IPS-20b (cell line): Measurements from ENCODE around the gene TLE2.
"Not testable (repeated sequence)": the region's sequence is repeated elsewhere in the genome, so short reads cannot be mapped to it uniquely, and the experiment has no call there.

Experiments
- H3K27ac ChIP-seq: one replicate; pipeline ENCODE4 v1.5.1; 2013; ENCODE audit warnings: low read length
- H3K27me3 ChIP-seq: 2 replicates; pipeline ENCODE4 v1.6.1; 2013; ENCODE audit warnings: mild to moderate bottlenecking, low read length, inconsistent platforms; ENCODE audit not compliant: insufficient read depth
- H3K36me3 ChIP-seq: 2 replicates; pipeline ENCODE4 v1.6.1; 2013; ENCODE audit warnings: low read depth, mild to moderate bottlenecking, inconsistent platforms, low read length, moderate library complexity; ENCODE audit not compliant: insufficient read depth
- H3K4me1 ChIP-seq: 2 replicates; pipeline ENCODE4 v1.6.1; 2013; ENCODE audit warnings: mild to moderate bottlenecking, control low read depth, inconsistent platforms, low read length, moderate library complexity; ENCODE audit not compliant: insufficient read depth
- H3K4me3 ChIP-seq: 2 replicates; pipeline ENCODE4 v1.5.1; 2013; ENCODE audit warnings: mild to moderate bottlenecking, low read length, inconsistent platforms
- H3K9ac ChIP-seq: 2 replicates; pipeline ENCODE4 v1.6.1; 2013; ENCODE audit warnings: low read depth, mild to moderate bottlenecking, inconsistent platforms, low read length, moderate library complexity
- H3K9me3 ChIP-seq: 2 replicates; pipeline ENCODE4 v1.6.1; 2013; ENCODE audit warnings: mild to moderate bottlenecking, low read depth, low read length, inconsistent platforms; ENCODE audit not compliant: insufficient read depth

TLE2 gene

GRCh38 chr19:3054972-3055740, 26.1 kb upstream of the TLE2 start:
- Histone ChIP-seq H3K9me3 (no peaks in the 10 kb centered on the region), H3K36me3 (peaks cover 23% of the 10 kb centered on the region), H3K4me3 (no peak overlapping the region), H3K4me1 (peaks cover 10% of the 10 kb centered on the region), H3K27me3 (peaks cover 8% of the 10 kb centered on the region; the same call in 1 of the 2 replicates), H3K27ac (no peak overlapping the region), H3K9ac (no peak overlapping the region)

GRCh38 chr19:3054265-3054971, 25.3 kb upstream of the TLE2 start:
- Histone ChIP-seq H3K36me3 (peaks cover 17% of the 10 kb centered on the region), H3K4me3 (no peak overlapping the region), H3K27ac (no peak overlapping the region), H3K4me1 (peaks cover 10% of the 10 kb centered on the region), H3K9me3 (no peaks in the 10 kb centered on the region), H3K27me3 (peaks cover 8% of the 10 kb centered on the region; the same call in 1 of the 2 replicates), H3K9ac (no peak overlapping the region)

- H3K27ac ChIP-seq, result no peak overlapping the region
- peaks cover 10% of the 10 kb centered on the region for H3K4me1 ChIP-seq
- H3K9ac ChIP-seq, result no peak overlapping the region
- no peaks in the 10 kb centered on the region for H3K9me3 ChIP-seq
- peaks cover 14% of the 10 kb centered on the region for H3K36me3 ChIP-seq
- H3K27me3 ChIP-seq, result peaks cover 14% of the 10 kb centered on the region; the same call in 1 of the 2 replicates
- H3K4me3 ChIP-seq, result no peak overlapping the region
Observed at GRCh38 chr19:3053780-3054179, 24.7 kb upstream of the TLE2 start.

- peaks cover 12% of the 10 kb centered on the region for H3K36me3 ChIP-seq
- H3K9ac ChIP-seq, result no peak overlapping the region
- no peak overlapping the region for H3K4me3 ChIP-seq
- no peaks in the 10 kb centered on the region for H3K9me3 ChIP-seq
- H3K27ac ChIP-seq, result no peak overlapping the region
- peaks cover 10% of the 10 kb centered on the region for H3K4me1 ChIP-seq
- H3K27me3 ChIP-seq, result peaks cover 20% of the 10 kb centered on the region
Observed at GRCh38 chr19:3053218-3053621, 24.1 kb upstream of the TLE2 start.

- H3K4me3 ChIP-seq, H3K9me3 ChIP-seq, H3K4me1 ChIP-seq, H3K27ac ChIP-seq, H3K9ac ChIP-seq: not testable (repeated sequence)
- peaks cover 37% of the 10 kb centered on the region for H3K27me3 ChIP-seq
- H3K36me3 ChIP-seq, result peaks cover 10% of the 10 kb centered on the region
Observed at GRCh38 chr19:3050016-3050415, 20.9 kb upstream of the TLE2 start.

- H3K27ac ChIP-seq, result no peak overlapping the region
Observed at GRCh38 chr19:3049089-3049488, 20.0 kb upstream of the TLE2 start.

GRCh38 chr19:3048190-3048533, 19.1 kb upstream of the TLE2 start:
- Histone ChIP-seq H3K4me3 (no peak overlapping the region), H3K27ac (no peak overlapping the region), H3K9ac (no peak overlapping the region), H3K4me1 (peaks cover 5% of the 10 kb centered on the region; the same call in 1 of the 2 replicates), H3K27me3 (peaks cover 45% of the 10 kb centered on the region), H3K36me3 (no peaks in the 10 kb centered on the region), H3K9me3 (no peaks in the 10 kb centered on the region)

More at GRCh38 chr19:3049089-3049488, 20.0 kb upstream of the TLE2 start:
- Histone ChIP-seq H3K4me1 (peaks cover 5% of the 10 kb centered on the region; the same call in 1 of the 2 replicates), H3K9ac (no peak overlapping the region), H3K36me3 (peaks cover under 1% of the 10 kb centered on the region), H3K4me3 (no peak overlapping the region), H3K27me3 (peaks cover 41% of the 10 kb centered on the region), H3K9me3 (no peaks in the 10 kb centered on the region)

- peaks cover 50% of the 10 kb centered on the region for H3K27me3 ChIP-seq
- peak overlapping the region; percentile 64 for H3K4me3 ChIP-seq
- no peak overlapping the region for H3K27ac ChIP-seq
- H3K9ac ChIP-seq, result no peak overlapping the region
- H3K36me3 ChIP-seq, result no peaks in the 10 kb centered on the region
- peaks cover 5% of the 10 kb centered on the region; the same call in 1 of the 2 replicates for H3K4me1 ChIP-seq
- no peaks in the 10 kb centered on the region for H3K9me3 ChIP-seq
Observed at GRCh38 chr19:3047496-3048189, 18.6 kb upstream of the TLE2 start.

GRCh38 chr19:3046698-3047495, 17.8 kb upstream of the TLE2 start:
- Histone ChIP-seq H3K4me1 (peaks cover 5% of the 10 kb centered on the region; the same call in 1 of the 2 replicates), H3K9ac (no peak overlapping the region), H3K9me3 (no peaks in the 10 kb centered on the region), H3K36me3 (no peaks in the 10 kb centered on the region), H3K27ac (no peak overlapping the region), H3K27me3 (peaks cover 53% of the 10 kb centered on the region), H3K4me3 (peak overlapping the region; percentile 64; the same call in 1 of the 2 replicates)

- peak overlapping the region; percentile 34; the same call in 1 of the 2 replicates for H3K4me3 ChIP-seq
- no peak overlapping the region for H3K27ac ChIP-seq
- peaks cover 5% of the 10 kb centered on the region; the same call in 1 of the 2 replicates for H3K4me1 ChIP-seq
- no peaks in the 10 kb centered on the region for H3K36me3 ChIP-seq
- no peak overlapping the region for H3K9ac ChIP-seq
- H3K27me3 ChIP-seq, result peaks cover 61% of the 10 kb centered on the region
- H3K9me3 ChIP-seq, result no peaks in the 10 kb centered on the region
Observed at GRCh38 chr19:3045885-3046697, 17.0 kb upstream of the TLE2 start.
